GM18505 (cell line): Measurements from ENCODE around the gene CALML3.

Experiments used
- ATAC-seq: cut with Tn5 transposase; IDR thresholded peaks from one replicate; pipeline ENCODE4 v1.9.1; 2021; ENCODE audit not compliant: unreplicated experiment
- POLR2A ChIP-seq: IDR thresholded peaks from 4 replicates; pipeline ENCODE4 v1.6.1; 2011; ENCODE audit warnings: borderline replicate concordance; ENCODE audit not compliant: insufficient read depth, insufficient read length; ENCODE audit errors: extremely low read depth

Gene CALML3

DNA sequence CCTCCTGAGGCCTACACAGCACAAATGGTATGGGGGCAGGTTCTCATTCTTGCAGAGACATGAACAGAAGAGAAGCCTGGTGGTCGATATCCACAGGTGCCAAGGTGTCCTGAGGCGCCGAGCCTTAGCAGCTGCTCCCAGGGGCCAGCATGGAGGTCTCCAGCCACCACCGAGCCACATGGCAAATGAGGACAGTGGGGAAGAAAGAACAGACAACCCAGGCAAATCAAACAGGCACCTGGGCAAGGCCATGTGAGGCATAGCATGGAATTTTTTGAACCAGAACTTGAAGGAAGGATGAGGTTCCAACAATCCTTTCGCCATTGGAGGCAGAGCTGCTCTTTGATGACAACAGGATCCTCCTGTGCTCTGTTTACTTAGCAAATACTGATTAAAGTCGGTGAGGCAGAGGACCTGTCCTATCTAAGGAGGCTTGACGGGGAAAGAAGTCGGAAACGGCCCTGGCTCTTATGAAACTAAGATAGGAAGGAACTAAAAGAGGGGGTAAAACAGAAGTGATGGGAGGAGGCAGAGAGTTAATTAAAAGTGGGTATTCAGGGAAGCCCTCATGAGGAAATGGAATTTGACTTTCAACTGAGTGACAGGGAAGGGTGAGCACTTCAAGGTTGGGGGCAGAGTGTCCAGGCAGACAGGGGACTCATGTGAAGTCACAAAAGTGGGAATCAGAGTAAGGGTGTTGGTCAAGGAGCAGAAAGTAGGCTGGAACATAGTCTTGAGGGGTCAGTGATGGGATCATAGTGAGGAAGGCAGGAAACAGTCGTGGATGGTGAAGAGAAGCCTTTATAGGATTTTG lies 8.6 kb upstream of the CALML3 start:
- no peak for ATAC-seq
- no peak for TF ChIP-seq POLR2A

- TF ChIP-seq POLR2A = no peak
- ATAC-seq = no peak
Measured at GRCh38 chr10:5517546-5517945, 7.2 kb upstream of the CALML3 start.

- TF ChIP-seq POLR2A = no peak
- ATAC-seq = no peak
Measured at GRCh38 chr10:5518143-5518542, 6.6 kb upstream of the CALML3 start.

DNA sequence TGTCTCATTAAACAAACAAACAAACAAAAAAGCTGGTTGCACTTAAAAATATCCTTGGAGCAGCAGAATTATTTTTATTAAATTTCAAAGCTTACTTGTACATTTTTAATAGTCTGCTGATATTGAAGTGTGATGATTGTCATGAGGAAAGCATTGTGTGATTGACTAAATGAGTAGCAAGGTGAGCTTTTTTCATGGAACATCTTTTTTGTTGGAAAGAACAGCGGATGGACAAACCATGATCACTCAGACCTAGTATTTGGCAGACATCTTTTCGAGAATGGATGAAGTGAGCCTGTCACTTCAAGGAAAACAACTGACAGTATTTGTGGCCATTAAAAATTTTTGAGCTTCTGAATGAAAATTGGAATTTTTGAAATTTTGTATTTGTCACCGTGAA lies 5.7 kb upstream of the CALML3 start:
- TF ChIP-seq POLR2A = no peak
- no peak for ATAC-seq

DNA sequence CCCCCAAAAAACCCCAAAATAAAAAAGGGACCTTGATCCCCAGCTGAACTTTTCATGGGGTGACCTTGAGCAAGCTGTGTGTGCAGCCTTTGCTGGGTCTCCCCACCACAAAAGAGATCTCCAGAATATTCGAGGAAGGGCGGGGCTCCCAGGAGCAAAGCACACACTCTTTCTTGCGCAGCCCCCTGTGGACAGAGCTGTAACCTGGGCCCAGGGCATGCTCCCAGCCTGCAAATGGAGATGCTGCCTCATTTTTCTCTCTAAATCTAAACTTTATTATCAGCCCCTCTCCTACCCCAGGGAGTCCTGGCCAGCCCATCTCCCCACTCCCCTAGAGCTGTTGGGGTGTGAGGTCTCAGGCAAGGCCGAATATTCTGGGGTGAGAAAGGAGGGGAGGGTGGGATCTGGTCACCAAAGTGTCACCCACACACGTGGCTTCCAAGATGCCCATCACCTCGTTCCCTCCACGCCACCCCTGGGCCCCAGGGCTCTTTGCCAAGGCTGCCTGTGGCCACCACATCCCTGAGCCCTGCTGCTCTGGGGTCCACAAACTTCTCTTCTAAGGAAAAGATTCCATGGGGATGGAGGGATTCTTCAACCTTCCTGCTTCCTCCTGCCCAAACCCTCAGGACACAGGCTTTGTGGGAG lies 1.7 kb upstream of the CALML3 start:
- TF ChIP-seq POLR2A = no peak
- ATAC-seq = no peak

DNA sequence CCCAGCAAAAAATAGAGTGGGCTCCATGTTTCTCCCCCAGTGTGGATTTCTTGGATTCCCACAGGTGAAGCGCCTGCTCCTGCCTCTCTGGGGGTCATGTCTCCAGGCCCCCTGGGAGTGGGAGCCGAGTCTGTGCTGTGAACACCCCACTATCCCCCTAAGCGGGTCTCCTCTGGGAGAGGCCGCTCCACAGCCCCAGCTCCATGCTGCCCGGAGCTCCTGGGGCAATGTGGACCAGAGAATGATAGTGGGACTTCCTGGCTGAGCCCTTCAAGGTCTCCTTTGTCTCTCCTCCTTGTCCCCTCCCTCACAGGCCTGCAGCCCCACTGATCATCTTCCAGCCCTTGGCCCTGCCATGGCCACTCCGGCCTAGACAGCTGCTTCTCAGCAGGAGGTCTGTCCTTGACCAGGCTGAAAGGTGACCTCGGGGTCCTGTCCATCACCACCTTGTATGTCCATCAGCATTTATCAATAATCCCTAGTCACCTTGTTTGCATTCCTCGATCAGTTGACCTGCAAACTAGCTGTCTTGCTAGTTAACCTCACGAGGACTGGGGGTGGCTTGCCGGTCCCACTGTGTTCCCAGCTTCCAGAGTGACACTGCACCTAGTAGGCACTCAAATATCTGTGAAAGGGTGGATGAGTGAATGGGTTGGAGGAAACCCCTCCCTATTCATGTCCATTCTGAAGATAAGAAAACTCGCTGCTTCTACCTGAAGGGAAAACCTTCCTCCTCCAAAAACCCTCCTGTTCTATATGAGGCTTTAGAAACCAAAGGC lies 776 bp upstream of the CALML3 start:
- ATAC-seq = no peak

DNA sequence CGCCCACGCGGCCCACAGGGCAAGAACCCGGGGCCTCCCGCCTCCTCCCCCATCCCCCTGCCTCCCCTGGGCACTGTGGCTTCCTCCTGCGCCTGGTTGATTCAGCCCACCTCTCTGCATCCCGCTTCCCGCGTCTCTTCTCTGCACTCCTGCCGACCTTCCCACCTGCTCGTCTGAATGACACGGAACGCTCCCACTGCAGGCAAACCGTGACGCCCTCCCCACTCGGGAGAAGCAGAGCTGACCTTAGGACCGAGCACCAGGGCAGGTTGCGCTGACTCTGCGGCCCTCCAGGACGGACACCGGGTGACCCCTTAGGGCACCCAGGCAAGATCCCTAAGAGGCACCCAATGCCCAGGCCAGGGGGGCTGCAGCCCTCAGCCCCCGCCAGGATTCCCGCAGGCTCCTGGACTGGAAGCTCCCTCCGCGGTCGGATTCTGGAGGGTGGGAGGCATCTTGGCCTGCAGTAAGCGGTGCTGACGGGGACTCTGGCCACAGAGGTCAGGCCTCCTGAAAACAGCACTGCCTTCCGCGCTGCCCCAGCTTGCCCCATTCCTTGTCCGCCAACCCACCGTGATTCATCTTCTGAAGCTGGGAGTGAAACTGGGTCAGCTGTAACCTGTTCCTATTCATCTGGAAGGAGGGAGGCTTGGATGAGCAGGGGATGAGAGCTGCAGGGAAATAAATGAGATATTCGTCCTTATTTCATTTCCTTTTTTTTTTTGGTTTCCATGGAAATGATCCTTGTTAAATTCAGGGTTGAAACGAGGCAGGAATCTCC lies 990 bp downstream of the CALML3 start:
- TF ChIP-seq POLR2A = no peak
- no peak for ATAC-seq

More for the DNA sequence above, 776 bp upstream of the CALML3 start:
- TF ChIP-seq POLR2A = no peak

DNA sequence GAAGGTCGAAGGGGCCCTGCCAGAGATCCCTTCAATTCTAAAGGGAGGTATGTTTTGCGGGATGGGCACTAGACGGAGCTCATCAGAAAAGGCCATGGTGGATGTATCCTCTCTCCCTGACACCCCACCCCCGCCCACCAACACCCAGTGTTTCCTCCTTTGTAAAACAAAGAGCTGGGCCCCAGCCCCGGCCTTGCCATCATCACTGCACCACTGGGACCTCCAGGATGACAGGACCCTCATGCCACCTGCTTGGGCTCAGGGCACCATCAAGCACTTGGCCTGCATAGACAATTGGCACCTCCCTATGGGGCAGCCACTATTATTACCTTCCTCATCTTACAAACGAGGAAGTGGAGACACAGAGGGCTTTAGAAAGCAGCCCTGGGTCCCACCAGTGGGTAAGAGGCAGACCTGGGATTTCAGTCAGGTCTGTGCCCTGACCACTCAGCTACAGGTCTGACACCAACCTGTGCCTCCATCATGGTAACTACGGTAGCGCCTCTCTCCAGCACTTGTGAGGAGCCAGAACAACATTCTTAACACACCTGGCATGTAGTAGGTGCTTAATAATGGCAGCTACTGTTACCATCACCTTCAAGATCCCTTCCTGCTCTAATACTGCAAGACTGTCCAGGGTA lies 2.0 kb downstream of the CALML3 start:
- no peak for ATAC-seq
- TF ChIP-seq POLR2A = no peak

GRCh38 chr10:5527332-5528200 lies 2.8 kb downstream of the CALML3 start:
- TF ChIP-seq POLR2A = no peak
- ATAC-seq = no peak

- no peak for TF ChIP-seq POLR2A
- ATAC-seq = no peak
Measured at GRCh38 chr10:5528989-5529701, 4.4 kb downstream of the CALML3 start.
